OCI-LY1 (cell line): ENCODE measurements around the gene TIGIT.

ENCODE experiments used
- H2AFZ ChIP-seq: fragments of 200-600 bp; sonication (generic), shearing (Covaris generic); 2 replicates; pipeline ENCODE4 v1.6.0; 2014; ENCODE audit warnings: antibody characterized with exemption, mild to moderate bottlenecking, low read length
- H3F3A ChIP-seq: fragments of 200-600 bp; sonication (generic), shearing (Covaris generic); 2 replicates; pipeline ENCODE4 v1.6.0; 2014; ENCODE audit warnings: mild to moderate bottlenecking, antibody characterized with exemption, low read length, moderate library complexity; ENCODE audit not compliant: insufficient read depth
- H3K27ac ChIP-seq: fragments of 200-600 bp; sonication (generic); 2 replicates; pipeline ENCODE4 v1.5.1; 2014; ENCODE audit warnings: low read length, mixed run types, mild to moderate bottlenecking, low read depth; ENCODE audit not compliant: poor library complexity, severe bottlenecking
- H3K27me3 ChIP-seq: fragments of 200-600 bp; sonication (generic); 2 replicates; pipeline ENCODE4 v1.6.0; 2014; ENCODE audit warnings: antibody characterized with exemption, mild to moderate bottlenecking, low read length, moderate library complexity; ENCODE audit not compliant: insufficient read depth
- H3K36me3 ChIP-seq: fragments of 200-600 bp; sonication (generic); 2 replicates; pipeline ENCODE4 v1.6.1; 2014; ENCODE audit warnings: mild to moderate bottlenecking, antibody characterized with exemption, low read length, moderate library complexity, mixed read lengths; ENCODE audit not compliant: insufficient read depth
- H3K4me1 ChIP-seq: fragments of 200-600 bp; sonication (generic); 2 replicates; pipeline ENCODE4 v1.5.1; 2014; ENCODE audit warnings: mild to moderate bottlenecking, low read length, moderate library complexity; ENCODE audit not compliant: insufficient read depth, severe bottlenecking
- H3K4me2 ChIP-seq: fragments of 200-600 bp; sonication (generic), shearing (Covaris generic); 2 replicates; pipeline ENCODE4 v1.6.1; 2014; ENCODE audit warnings: low read length
- H3K4me3 ChIP-seq: fragments of 200-600 bp; sonication (generic); 2 replicates; pipeline ENCODE4 v1.5.1; 2014; ENCODE audit warnings: low read length, low read depth, mild to moderate bottlenecking, mixed read lengths; ENCODE audit not compliant: poor library complexity, severe bottlenecking
- H3K79me2 ChIP-seq: fragments of 200-600 bp; shearing (Covaris generic); 2 replicates; pipeline ENCODE4 v1.6.1; 2016; ENCODE audit warnings: mixed run types, low read length, mixed read lengths; ENCODE audit not compliant: insufficient read depth
- H3K9ac ChIP-seq: fragments of 200-600 bp; sonication (generic), shearing (Covaris generic); 2 replicates; pipeline ENCODE4 v1.6.1; 2014; ENCODE audit warnings: mild to moderate bottlenecking, low read length, mixed read lengths
- H3K9me2 ChIP-seq: fragments of 200-600 bp; sonication (generic), shearing (Covaris generic); 2 replicates; pipeline ENCODE4 v1.6.1; 2014; ENCODE audit warnings: low read depth, mild to moderate bottlenecking, low read length, mixed read lengths
- H3K9me3 ChIP-seq: fragments of 200-600 bp; shearing (Covaris generic); 2 replicates; pipeline ENCODE4 v1.6.1; 2014; ENCODE audit warnings: low read length, mixed read lengths
- H4K20me1 ChIP-seq: fragments of 200-600 bp; sonication (generic), shearing (Covaris generic); 2 replicates; pipeline ENCODE4 v1.6.0; 2016; ENCODE audit warnings: mild to moderate bottlenecking, low read length; ENCODE audit not compliant: insufficient read depth
- CTCF ChIP-seq: fragments of 200-600 bp; sonication (generic), shearing (Covaris generic); IDR thresholded peaks from 2 replicates; pipeline ENCODE4 v1.5.1; 2017; ENCODE audit warnings: mild to moderate bottlenecking, antibody characterized with exemption, low read length, moderate library complexity, mixed read lengths
- EZH2 ChIP-seq: fragments of 200-600 bp; sonication (generic), shearing (Covaris generic); IDR thresholded peaks from 2 replicates; pipeline ENCODE4 v1.8.0; 2017; ENCODE audit warnings: borderline replicate concordance, mixed run types, mild to moderate bottlenecking, antibody characterized with exemption, low read length, moderate library complexity, mixed read lengths

The TIGIT gene

GRCh38 chr3:114351822-114352145 lies 58.0 kb downstream of the TIGIT start:
- no peaks in the 10 kb centered on the region for H3K27me3 ChIP-seq
- TF ChIP-seq EZH2: no peak
- no peak for TF ChIP-seq CTCF
- no peaks in the 10 kb centered on the region for H3K9me3 ChIP-seq
- no peaks in the 10 kb centered on the region for H3K79me2 ChIP-seq
- H3K4me1 ChIP-seq: no peaks in the 10 kb centered on the region
- no peaks in the 10 kb centered on the region for H3F3A ChIP-seq
- no peaks in the 10 kb centered on the region for H4K20me1 ChIP-seq
- no peak overlapping the region for H3K9ac ChIP-seq
- H2AFZ ChIP-seq: no peak overlapping the region
- H3K27ac ChIP-seq: no peak overlapping the region
- no peak overlapping the region for H3K4me2 ChIP-seq
- H3K4me3 ChIP-seq: no peak overlapping the region
- H3K9me2 ChIP-seq: no peaks in the 10 kb centered on the region
- H3K36me3 ChIP-seq: no peaks in the 10 kb centered on the region

GRCh38 chr3:114355653-114356052 lies 61.8 kb downstream of the TIGIT start:
- Histone ChIP-seq H3K4me3 (no peak overlapping the region), H4K20me1 (no peaks in the 10 kb centered on the region), H3K27ac (no peak overlapping the region), H3K79me2 (no peaks in the 10 kb centered on the region), H3K36me3 (no peaks in the 10 kb centered on the region), H3K9me2 (no peaks in the 10 kb centered on the region), H3K27me3 (no peaks in the 10 kb centered on the region), H3F3A (no peaks in the 10 kb centered on the region), H3K4me2 (no peak overlapping the region), H3K9me3 (no peaks in the 10 kb centered on the region), H3K9ac (no peak overlapping the region), H3K4me1 (no peaks in the 10 kb centered on the region), H2AFZ (no peak overlapping the region)
- no peak for TF ChIP-seq CTCF
- TF ChIP-seq EZH2: no peak

GRCh38 chr3:114356066-114356465 lies 62.2 kb downstream of the TIGIT start:
- no peaks in the 10 kb centered on the region for H3K27me3 ChIP-seq
- no peaks in the 10 kb centered on the region for H3K4me1 ChIP-seq
- no peaks in the 10 kb centered on the region for H3F3A ChIP-seq
- no peak overlapping the region for H3K4me2 ChIP-seq
- no peaks in the 10 kb centered on the region for H3K79me2 ChIP-seq
- no peaks in the 10 kb centered on the region for H3K9me2 ChIP-seq
- no peak overlapping the region for H3K27ac ChIP-seq
- no peak for TF ChIP-seq CTCF
- TF ChIP-seq EZH2: no peak
- no peaks in the 10 kb centered on the region for H3K9me3 ChIP-seq
- H4K20me1 ChIP-seq: no peaks in the 10 kb centered on the region
- H3K36me3 ChIP-seq: no peaks in the 10 kb centered on the region
- H3K9ac ChIP-seq: no peak overlapping the region
- no peak overlapping the region for H3K4me3 ChIP-seq
- H2AFZ ChIP-seq: no peak overlapping the region
